ENCODE data around the gene STARD3. TPM values are rescaled to one million over a fixed set of nuclear protein-coding genes. Genes with fewer than 3 reads are reported as not detected.

The STARD3 gene
- total RNA-seq, 6 experiments from 2014 or later, result 24.3 to 49.8 (median 28.0) TPM

- TF ChIP-seq, protein P1, sequence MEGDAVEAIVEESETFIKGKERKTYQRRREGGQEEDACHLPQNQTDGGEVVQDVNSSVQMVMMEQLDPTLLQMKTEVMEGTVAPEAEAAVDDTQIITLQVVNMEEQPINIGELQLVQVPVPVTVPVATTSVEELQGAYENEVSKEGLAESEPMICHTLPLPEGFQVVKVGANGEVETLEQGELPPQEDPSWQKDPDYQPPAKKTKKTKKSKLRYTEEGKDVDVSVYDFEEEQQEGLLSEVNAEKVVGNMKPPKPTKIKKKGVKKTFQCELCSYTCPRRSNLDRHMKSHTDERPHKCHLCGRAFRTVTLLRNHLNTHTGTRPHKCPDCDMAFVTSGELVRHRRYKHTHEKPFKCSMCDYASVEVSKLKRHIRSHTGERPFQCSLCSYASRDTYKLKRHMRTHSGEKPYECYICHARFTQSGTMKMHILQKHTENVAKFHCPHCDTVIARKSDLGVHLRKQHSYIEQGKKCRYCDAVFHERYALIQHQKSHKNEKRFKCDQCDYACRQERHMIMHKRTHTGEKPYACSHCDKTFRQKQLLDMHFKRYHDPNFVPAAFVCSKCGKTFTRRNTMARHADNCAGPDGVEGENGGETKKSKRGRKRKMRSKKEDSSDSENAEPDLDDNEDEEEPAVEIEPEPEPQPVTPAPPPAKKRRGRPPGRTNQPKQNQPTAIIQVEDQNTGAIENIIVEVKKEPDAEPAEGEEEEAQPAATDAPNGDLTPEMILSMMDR (IDR thresholded peaks at IDR 0.05), result no peak
- no peak for TF ChIP-seq POLR2A (IDR thresholded peaks at IDR 0.05)
- Histone ChIP-seq H3K36me3 (peaks cover 0 to 12% (median 3%) of the 10 kb centered on the region in 4 donors), H3K9me3 (no peaks in the 10 kb centered on the region), H3K4me3 (no peak overlapping the region), H3K27me3 (no peaks in the 10 kb centered on the region), H3K4me1 (peaks cover 0 to 5% (median 0%) of the 10 kb centered on the region in 4 donors), H3K27ac (no peak overlapping the region)
- DNase-seq, result no peak
- 100% methylated on average over 2 of the region's 10 CpGs for WGBS (ENCODE audit: insufficient coverage, low coverage, low lambda C conversion rate, missing lambda C conversion rate)
- ATAC-seq, result no peak
- intact Hi-C loops (cut with DNase I), result no loop called here
Observed at GRCh38 chr17:39711851-39712250, 74.9 kb downstream of the STARD3 start.

Other genes with a start within 250 kb of the STARD3 start
- gene FBXL20, start 235.5 kb upstream of the STARD3 start, total RNA-seq, result 1 to 10 TPM; 6.0 to 9.8 (median 8.5) TPM
- gene MED1, start 185.9 kb upstream of the STARD3 start, total RNA-seq, result 10 to 100 TPM in 5 of 6 experiments, 1 to 10 TPM in 1; 9.7 to 14.1 (median 13.2) TPM
- 10 to 100 TPM; 19.4 to 33.4 (median 30.4) TPM for gene CDK12, start 175.7 kb upstream of the STARD3 start, total RNA-seq
- not detected for gene NEUROD2, start 29.2 kb upstream of the STARD3 start, total RNA-seq
- under 1 TPM in 1 of 6 experiments, not detected in 5; 0.46 TPM for gene PPP1R1B, start 10.2 kb upstream of the STARD3 start, total RNA-seq
- 1 to 10 TPM in 4 of 6 experiments, under 1 TPM in 2; 0.49 to 4.3 (median 1.1) TPM for gene TCAP, start 28.2 kb downstream of the STARD3 start, total RNA-seq
- gene PNMT, start 31.3 kb downstream of the STARD3 start, total RNA-seq, result under 1 TPM in 2 of 6 experiments, not detected in 4; 0.37 TPM
- 10 to 100 TPM in 5 of 6 experiments, 1 to 10 TPM in 1; 9.7 to 25.7 (median 18.3) TPM for gene PGAP3, start 50.9 kb downstream of the STARD3 start, total RNA-seq
- 10 to 100 TPM in 5 of 6 experiments, 1 to 10 TPM in 1; 8.9 to 40.4 (median 26.2) TPM for gene ERBB2, start 62.9 kb downstream of the STARD3 start, total RNA-seq
- gene MIEN1, start 93.4 kb downstream of the STARD3 start, total RNA-seq, result 10 to 100 TPM; 23.1 to 61.6 (median 29.0) TPM
- gene GRB7, start 100.8 kb downstream of the STARD3 start, total RNA-seq, result 10 to 100 TPM in 2 of 6 experiments, 1 to 10 TPM in 4; 2.1 to 10.9 (median 7.5) TPM
- gene IKZF3, start 227.2 kb downstream of the STARD3 start, total RNA-seq, result 1 to 10 TPM in 3 of 6 experiments, under 1 TPM in 3; 0.22 to 1.9 (median 0.92) TPM
- not detected for gene ZPBP2, start 231.1 kb downstream of the STARD3 start, total RNA-seq

Measured in right lobe of liver (tissue), 6 donors.